PC-9 (cell line): ENCODE measurements around the gene PGA5. TPM values are rescaled to one million over a fixed set of nuclear protein-coding genes. Genes with fewer than 3 reads are reported as not detected.
"Not testable (repeated sequence)": the region's sequence is repeated elsewhere in the genome, so short reads cannot be mapped to it uniquely, and the experiment has no call there.

Experiments
- Bru-seq: library from RNA; stranded (reverse); fragments of 400-500 nt; gene quantifications from one replicate; lab custom pipeline; 2021; lab: Mats Ljungman, UMichigan
- BruChase-seq, 2 experiments: library from RNA; stranded (reverse); fragments of 400-500 nt; gene quantifications; one replicate each; lab custom pipeline; 2021; lab: Mats Ljungman, UMichigan
- BruUV-seq: library from RNA; stranded (reverse); fragments of 400-500 nt; replicated peaks from 2 replicates; lab custom pipeline; 2021; lab: Mats Ljungman, UMichigan
- CTCF ChIA-PET: fragments of 300-600 bp; sonication (Branson Sonifier 250); formaldehyde crosslinking; loops from one replicate; lab custom pipeline; 2022; ENCODE audit warnings: antibody characterized with exemption; lab: Charles Lee
- POLR2A ChIA-PET: fragments of 300-600 bp; sonication (Branson Sonifier 250); formaldehyde crosslinking; loops from one replicate; lab custom pipeline; 2022; ENCODE audit warnings: antibody characterized with exemption; ENCODE audit not compliant: unreplicated experiment; lab: Charles Lee
- DNase-seq, 2 experiments: peaks; one replicate each; pipeline versions ENCODE4 v3.0.0 to v3.0.0-alpha.2; 2015 to 2022; ENCODE audit warnings: mixed read lengths in 1 of 2
- H2AFZ ChIP-seq: fragments of 200-600 bp; sonication (generic); 2 replicates; pipeline ENCODE4 v1.8.1; 2017; ENCODE audit warnings: antibody characterized with exemption
- H3F3A ChIP-seq: fragments of 200-600 bp; sonication (generic); 2 replicates; pipeline ENCODE4 v1.8.1; 2017; ENCODE audit warnings: antibody characterized with exemption, mild to moderate bottlenecking, low read depth; ENCODE audit not compliant: insufficient read depth
- H3K27ac ChIP-seq: fragments of 200-600 bp; sonication (generic); 2 replicates; pipeline ENCODE4 v1.6.1; 2016; ENCODE audit warnings: mixed run types
- H3K27me3 ChIP-seq: fragments of 200-600 bp; sonication (generic); 2 replicates; pipeline ENCODE4 v1.6.1; 2016; ENCODE audit warnings: low read depth, mixed run types; ENCODE audit not compliant: insufficient read depth
- H3K36me3 ChIP-seq: fragments of 200-600 bp; sonication (generic); 2 replicates; pipeline ENCODE4 v1.6.1; 2016; ENCODE audit warnings: low read depth, mixed run types
- H3K4me1 ChIP-seq: fragments of 200-600 bp; sonication (generic); replicated peaks from 2 replicates; pipeline ENCODE4 v1.6.1; 2016; ENCODE audit warnings: mixed run types; ENCODE audit not compliant: insufficient read depth
- H3K4me2 ChIP-seq: fragments of 200-600 bp; sonication (generic); 2 replicates; pipeline ENCODE4 v1.6.1; 2017; ENCODE audit warnings: mixed run types
- H3K4me3 ChIP-seq: fragments of 200-600 bp; sonication (generic); 2 replicates; pipeline ENCODE4 v1.6.1; 2016; ENCODE audit warnings: mixed run types
- H3K79me2 ChIP-seq: fragments of 200-600 bp; sonication (generic); 2 replicates; pipeline ENCODE4 v1.6.1; 2017; ENCODE audit warnings: low read depth, mixed run types
- H3K9me2 ChIP-seq: fragments of 200-600 bp; sonication (generic); 2 replicates; pipeline ENCODE4 v1.8.1; 2017; ENCODE audit warnings: mild to moderate bottlenecking; ENCODE audit not compliant: insufficient read depth
- H3K9me3 ChIP-seq: fragments of 200-600 bp; sonication (generic); 2 replicates; pipeline ENCODE4 v1.8.1; 2016; ENCODE audit warnings: low read depth; ENCODE audit not compliant: insufficient read depth
- H4K20me1 ChIP-seq: fragments of 200-600 bp; sonication (generic); 2 replicates; pipeline ENCODE4 v1.8.1; 2017; ENCODE audit not compliant: insufficient read depth
- EZH2 ChIP-seq: fragments of 200-600 bp; sonication (generic); IDR thresholded peaks from 2 replicates; pipeline ENCODE4 v1.8.0; 2017; ENCODE audit warnings: antibody characterized with exemption, low read depth
- intact Hi-C: fragments of 100-400 bp; cut with micrococcal nuclease; formaldehyde crosslinking; loops from one replicate; pipeline ENCODE4 v1.10.0; 2022; ENCODE audit not compliant: unreplicated experiment
- long read RNA-seq: library from polyadenylated mRNA; stranded (forward); transcript quantifications from one replicate; pipeline ENCODE4 v2.0.0, GENCODE V29; 2022
- total RNA-seq: library from RNA; stranded (reverse); gene quantifications from 2 replicates; pipeline ENCODE4 v1.2.3, GENCODE V29; 2021
- TF ChIP-seq, protein P1 (sequence below): fragments of 200-600 bp; sonication (generic); conservative IDR thresholded peaks from 2 replicates; pipeline ENCODE4 v1.6.1; 2017; ENCODE audit warnings: mixed run types, antibody characterized with exemption, mild to moderate bottlenecking, moderate library complexity

The PGA5 gene
- total RNA-seq = not detected in 2 replicates
- Bru-seq, nascent RNA = not detected
- BruChase-seq, experiment 1, labeled RNA remaining after a 2-hour chase = not detected
- not detected for BruChase-seq, experiment 2, labeled RNA remaining after a 6-hour chase
- long read RNA-seq = 0 reads

DNA sequence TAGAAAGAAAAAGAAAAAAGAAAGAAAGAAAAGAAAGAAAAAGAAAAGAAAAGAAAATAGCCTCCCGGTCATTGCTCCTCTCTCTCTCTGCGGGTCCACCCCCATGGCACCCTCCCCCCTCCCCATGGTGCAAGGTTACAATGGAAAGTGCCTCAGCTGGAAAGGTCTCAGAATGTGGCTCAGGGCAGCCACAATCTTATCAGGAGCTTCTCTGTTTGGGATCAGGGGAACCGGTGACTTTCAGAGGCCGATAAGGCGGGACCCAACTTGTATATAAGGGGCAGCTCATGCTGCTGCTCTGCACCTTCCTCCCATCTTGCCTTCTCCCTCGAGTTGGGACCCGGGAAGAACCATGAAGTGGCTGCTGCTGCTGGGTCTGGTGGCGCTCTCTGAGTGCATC lies at the start of gene PGA5:
TSS of gene PGA5 (plus strand) at position 301 of the 400 bp plus-strand sequence. CDS start at position 353, 52 bp downstream.
- H3K4me3 ChIP-seq, POLR2A ChIA-PET, H3K9me2 ChIP-seq, H3K79me2 ChIP-seq, H3K4me1 ChIP-seq, H3K4me2 ChIP-seq, H3F3A ChIP-seq, BruUV-seq, H3K27ac ChIP-seq, H4K20me1 ChIP-seq, intact Hi-C loops, H3K9me3 ChIP-seq, H3K36me3 ChIP-seq, DNase-seq, H2AFZ ChIP-seq, CTCF ChIA-PET, H3K27me3 ChIP-seq: not testable (repeated sequence)

DNA sequence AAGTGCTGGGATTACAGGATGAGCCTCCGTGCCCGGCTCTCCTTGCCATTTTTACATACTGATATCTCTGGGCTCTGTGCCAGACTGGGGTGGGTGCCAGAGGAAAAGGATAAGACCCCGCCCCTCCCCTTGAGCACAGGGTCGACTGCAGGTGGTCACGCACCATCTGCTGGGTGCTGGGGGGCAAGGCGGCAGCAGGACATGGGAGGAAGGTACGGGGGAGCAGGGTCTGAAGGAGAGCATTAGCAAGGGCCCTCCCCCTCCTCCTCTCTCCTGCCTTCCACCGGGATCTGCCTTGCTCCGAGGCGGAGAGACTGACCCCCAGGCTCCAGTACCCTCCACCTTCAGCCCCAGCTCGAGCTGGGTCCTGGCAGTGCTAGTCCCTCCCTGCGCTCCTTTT lies 47.4 kb upstream of the PGA5 start:
- CTCF ChIA-PET = no interaction called here
- POLR2A ChIA-PET = no interaction called here

DNA sequence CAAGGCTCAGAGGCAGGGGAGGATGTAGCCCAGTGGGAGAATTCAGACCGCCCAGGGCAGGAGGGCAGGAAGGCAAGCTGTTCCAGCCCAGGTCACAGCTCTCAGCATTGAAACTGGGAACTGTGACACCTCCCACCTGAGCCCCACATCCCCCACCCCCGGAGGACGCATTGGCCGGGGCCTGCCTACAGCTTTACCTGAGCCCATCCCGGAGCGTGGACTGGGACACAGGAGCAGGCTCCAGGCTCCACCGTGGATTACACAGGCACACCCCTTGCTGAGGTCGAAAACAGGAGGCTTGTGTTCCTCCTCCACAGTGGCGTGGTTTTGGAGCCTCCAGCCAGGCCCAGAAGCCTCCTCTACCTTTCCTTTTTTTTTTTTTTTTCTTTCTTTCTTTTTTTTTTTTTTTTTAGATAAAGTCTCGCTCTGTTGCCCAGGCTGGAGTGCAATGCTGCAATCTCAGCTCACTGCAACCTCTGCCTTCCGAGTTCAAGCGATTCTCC lies 46.8 kb upstream of the PGA5 start:
- no TSS peak for BruUV-seq
- H3K4me2 ChIP-seq = no peak overlapping the region
- ChIA-PET POLR2A (no interaction called here), CTCF (no interaction called here)
- DNase-seq = no peak
- peaks cover 88% of the 10 kb centered on the region for H3K27me3 ChIP-seq
- intact Hi-C loops = no loop called here
- H3K27ac ChIP-seq = no peak overlapping the region
- H3K79me2 ChIP-seq = no peaks in the 10 kb centered on the region
- peaks cover 12% of the 10 kb centered on the region for H3K9me3 ChIP-seq
- H3K4me3 ChIP-seq = no peak overlapping the region
- no peak overlapping the region for H2AFZ ChIP-seq
- no peaks in the 10 kb centered on the region for H3F3A ChIP-seq
- no peaks in the 10 kb centered on the region for H4K20me1 ChIP-seq
- H3K9me2 ChIP-seq = no peaks in the 10 kb centered on the region
- no peaks in the 10 kb centered on the region for H3K36me3 ChIP-seq
- no peak for TF ChIP-seq EZH2
- TF ChIP-seq, protein P1, sequence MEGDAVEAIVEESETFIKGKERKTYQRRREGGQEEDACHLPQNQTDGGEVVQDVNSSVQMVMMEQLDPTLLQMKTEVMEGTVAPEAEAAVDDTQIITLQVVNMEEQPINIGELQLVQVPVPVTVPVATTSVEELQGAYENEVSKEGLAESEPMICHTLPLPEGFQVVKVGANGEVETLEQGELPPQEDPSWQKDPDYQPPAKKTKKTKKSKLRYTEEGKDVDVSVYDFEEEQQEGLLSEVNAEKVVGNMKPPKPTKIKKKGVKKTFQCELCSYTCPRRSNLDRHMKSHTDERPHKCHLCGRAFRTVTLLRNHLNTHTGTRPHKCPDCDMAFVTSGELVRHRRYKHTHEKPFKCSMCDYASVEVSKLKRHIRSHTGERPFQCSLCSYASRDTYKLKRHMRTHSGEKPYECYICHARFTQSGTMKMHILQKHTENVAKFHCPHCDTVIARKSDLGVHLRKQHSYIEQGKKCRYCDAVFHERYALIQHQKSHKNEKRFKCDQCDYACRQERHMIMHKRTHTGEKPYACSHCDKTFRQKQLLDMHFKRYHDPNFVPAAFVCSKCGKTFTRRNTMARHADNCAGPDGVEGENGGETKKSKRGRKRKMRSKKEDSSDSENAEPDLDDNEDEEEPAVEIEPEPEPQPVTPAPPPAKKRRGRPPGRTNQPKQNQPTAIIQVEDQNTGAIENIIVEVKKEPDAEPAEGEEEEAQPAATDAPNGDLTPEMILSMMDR = no peak
- H3K4me1 ChIP-seq = no peaks in the 10 kb centered on the region

More for the DNA sequence above, 47.4 kb upstream of the PGA5 start:
- Histone ChIP-seq H3K27me3 (peaks cover 82% of the 10 kb centered on the region), H3F3A (no peaks in the 10 kb centered on the region), H3K36me3 (no peaks in the 10 kb centered on the region), H3K9me2 (no peaks in the 10 kb centered on the region), H2AFZ (no peak overlapping the region), H3K4me3 (no peak overlapping the region), H3K4me1 (no peaks in the 10 kb centered on the region), H3K27ac (no peak overlapping the region), H3K9me3 (peaks cover 12% of the 10 kb centered on the region), H3K4me2 (no peak overlapping the region), H4K20me1 (no peaks in the 10 kb centered on the region), H3K79me2 (no peaks in the 10 kb centered on the region)
- TF ChIP-seq, protein P1 = no peak
- TF ChIP-seq EZH2 = no peak
- intact Hi-C loops = no loop called here
- DNase-seq = no peak
- no TSS peak for BruUV-seq
